GM18907 (cell line): Measurements from ENCODE around the gene ARHGAP44.
"Not testable (repeated sequence)": the region's sequence is repeated elsewhere in the genome, so short reads cannot be mapped to it uniquely, and the experiment has no call there.

ENCODE experiments used
- ATAC-seq: cut with Tn5 transposase; IDR thresholded peaks from one replicate; pipeline ENCODE4 v1.9.1; 2021; ENCODE audit warnings: mild to moderate bottlenecking, moderate library complexity; ENCODE audit not compliant: unreplicated experiment

The ARHGAP44 gene

DNA sequence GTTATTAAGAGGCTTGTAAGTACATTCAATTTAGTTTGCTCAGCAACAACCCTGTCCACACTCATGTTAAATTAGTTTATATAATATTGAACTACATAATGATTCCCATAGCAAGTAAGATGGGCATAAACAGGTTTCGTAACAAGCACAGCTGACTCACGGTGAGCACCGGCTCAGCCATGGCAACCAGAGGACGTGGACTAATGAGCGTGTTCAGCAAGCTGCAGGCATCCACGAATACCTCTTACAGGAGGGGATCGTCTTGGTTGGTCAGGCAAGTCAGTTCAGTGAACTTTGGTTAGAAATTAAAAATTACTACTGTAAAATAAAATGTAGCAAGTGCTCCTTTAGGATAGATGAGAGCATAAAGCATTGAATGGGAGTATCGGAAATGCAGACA lies 170.1 kb downstream of the ARHGAP44 start:
- no peak for ATAC-seq

DNA sequence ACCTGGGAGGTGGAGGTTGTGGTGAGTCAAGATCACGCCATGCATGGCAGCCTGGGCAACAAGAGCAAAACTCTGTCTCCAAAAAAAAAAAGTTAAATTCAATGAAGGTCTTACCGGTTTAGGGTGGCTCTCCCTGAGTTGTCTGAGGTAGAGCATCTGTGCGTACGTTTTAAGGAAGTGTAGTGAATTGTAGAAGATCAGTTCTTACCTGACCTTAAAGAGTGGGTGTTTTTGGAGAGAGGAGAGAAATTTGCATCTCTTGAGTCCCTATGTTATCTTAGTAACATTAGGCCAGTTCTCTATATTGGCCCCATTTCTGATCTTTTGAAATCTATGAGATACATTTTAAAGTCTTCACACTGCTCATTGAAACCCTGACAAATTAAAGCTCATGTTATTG lies 172.4 kb downstream of the ARHGAP44 start:
- ATAC-seq = no peak

DNA sequence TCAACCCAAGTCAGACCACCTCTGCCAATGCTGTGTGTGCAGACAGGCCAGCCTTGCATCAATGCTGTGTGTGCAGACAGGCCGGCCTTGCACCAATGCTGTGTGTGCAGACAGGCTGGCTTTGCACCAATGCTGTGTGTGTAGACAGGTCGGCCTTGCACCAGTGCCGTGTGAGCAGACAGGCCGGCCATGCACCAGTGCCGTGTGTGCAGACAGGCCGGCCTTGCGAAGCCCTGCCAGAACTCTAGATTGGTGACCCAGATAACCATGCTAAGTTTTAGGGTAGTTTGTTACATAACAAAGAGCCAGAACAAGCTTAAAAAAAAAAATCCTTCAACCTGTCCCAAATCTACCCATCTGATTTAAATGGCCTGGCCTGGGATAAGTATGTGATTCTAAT lies 174.2 kb downstream of the ARHGAP44 start:
- ATAC-seq = no peak

DNA sequence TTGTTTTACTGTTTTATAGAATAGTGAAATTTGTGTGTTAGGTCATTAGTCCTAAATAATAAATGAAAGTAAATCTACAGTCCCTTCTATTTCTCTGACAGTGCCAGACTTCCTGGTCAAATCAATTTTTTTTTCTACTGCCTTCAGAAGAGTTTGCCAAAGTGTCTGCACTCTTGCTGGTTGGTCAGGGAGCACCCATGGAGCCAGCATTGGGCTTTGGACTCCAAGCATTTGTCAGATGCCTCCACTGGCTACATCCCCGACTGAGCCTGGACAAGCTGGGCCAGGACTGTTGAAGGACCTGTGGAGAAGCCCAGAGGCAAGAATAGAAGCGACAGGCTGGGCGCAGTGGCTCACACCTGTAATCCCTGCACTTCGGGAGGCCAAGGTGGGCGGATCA lies 174.9 kb downstream of the ARHGAP44 start:
- no peak for ATAC-seq

DNA sequence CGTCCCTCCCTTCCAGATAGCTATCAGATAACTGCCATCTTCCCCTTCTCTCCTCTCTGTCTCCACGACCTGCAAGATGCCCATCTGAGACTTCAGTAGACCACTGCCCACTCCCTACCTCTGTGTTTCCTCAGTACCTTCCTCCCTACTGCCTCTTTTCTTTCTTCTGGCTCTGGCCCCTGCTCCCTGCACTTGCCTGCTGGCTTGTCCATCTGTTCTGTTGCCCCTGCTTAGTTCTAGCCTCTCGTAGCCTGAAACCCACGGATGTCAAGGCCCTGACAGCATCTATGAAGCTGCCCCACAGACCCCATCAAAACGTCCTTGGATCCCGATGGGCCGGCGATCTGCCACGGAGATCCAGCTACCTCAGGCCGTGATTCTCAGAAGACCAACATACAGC lies 175.5 kb downstream of the ARHGAP44 start:
- ATAC-seq = no peak

DNA sequence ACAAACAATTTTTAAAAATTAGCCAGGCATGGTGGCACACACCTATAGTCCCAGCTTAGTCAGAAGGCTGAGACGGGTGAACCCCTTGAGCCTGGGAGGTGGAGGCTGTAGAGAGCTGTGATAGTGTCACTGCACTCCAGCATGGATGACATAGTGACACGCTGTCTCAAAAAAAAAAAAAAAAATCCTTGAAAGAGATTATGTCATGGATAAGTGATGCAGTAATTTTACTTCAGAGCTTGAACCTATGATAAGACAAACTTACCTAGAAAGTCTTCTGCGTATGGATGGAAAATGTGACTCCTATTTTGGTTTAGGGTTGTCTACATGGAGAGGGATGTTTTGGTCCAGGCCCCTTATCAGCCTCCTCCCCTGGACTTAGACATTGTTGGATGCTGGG lies 176.7 kb downstream of the ARHGAP44 start:
- ATAC-seq = no peak

DNA sequence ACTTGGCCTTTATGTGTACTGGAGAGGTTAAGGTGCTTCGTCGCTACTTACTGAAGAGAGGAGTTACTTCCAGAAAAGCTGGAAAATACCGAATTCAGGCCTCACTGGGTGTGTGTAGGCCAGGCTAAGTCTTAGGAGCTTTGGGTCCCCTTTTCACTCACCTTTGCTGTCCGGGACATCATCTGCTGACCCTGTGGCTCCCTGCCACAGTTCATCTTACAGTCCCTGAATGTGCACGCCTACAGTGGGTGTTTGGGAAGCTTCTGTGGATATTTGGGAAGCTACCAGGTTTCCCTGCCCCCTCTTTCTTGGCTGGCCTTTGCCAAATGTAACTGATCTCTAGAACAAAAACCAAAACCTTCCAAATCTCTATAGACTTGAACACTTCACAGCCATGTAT lies 177.1 kb downstream of the ARHGAP44 start:
- ATAC-seq = no peak

DNA sequence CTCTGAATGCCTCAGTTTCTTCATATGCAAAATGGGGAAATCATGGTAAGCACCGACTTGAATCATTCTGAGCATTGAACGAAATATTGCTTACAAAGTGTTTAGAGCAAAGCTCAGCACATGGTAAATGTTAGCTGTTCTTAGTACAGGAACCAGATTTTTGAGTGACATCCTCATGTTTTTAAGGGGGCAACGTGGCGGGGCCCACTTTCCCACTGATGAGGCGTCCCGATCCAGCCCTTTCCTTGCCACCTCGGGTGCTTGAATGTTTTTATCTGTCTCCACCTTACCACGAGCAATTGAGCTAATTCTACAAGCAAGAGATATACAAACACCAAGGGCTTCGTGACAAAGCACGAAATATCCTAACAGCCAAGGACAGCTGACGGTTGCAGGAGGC lies 178.7 kb downstream of the ARHGAP44 start:
- ATAC-seq = no peak

DNA sequence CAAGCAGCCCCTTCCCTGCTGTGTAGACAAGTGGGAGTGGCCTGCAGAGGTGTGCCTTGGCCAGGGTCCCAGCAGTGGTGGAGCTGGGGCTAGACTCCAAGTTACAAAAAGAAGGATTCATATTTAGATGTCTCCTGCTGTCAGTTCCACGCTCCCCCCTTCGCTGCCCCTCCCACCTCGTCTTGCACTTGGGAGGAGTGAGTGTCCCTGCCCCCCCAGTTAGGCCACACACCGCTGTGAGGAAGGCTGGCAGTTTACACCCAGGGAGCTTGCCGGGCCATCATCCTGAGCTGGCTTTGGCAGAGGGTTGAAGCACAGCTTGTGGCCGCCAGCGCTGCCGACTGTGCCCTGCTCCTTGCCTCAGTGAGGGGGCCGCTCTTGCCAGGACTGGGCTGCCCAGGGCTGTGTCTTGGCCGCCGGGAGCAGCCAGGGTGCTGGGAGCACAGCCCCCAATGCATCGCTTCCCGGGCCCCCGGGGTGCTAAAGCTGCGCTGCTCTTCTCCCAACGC lies 184.3 kb downstream of the ARHGAP44 start:
- ATAC-seq = no peak

DNA sequence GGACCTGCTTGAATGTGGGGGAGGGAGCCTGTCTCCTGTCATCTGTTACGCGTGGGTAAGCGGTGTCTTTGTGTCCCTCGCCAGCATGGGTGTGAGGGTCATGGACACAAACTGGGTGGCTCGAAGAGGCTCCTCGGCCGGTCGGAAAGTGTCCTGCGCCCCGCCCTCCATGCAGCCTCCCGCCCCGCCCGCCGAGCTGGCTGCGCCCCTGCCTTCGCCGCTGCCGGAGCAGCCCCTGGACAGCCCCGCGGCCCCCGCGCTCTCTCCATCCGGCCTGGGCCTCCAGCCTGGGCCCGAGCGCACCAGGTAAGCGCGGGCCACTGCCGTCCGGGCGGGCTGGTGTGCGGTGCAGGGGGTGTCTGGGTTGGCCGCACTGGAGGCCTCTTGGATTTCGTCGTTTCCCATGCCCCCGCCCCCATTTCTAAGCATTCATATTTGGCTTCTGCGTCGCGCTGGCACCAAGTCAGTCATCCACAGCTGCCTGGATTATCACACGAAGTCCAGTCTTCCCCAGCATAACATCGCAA lies 184.8 kb downstream of the ARHGAP44 start:
- ATAC-seq = no peak

DNA sequence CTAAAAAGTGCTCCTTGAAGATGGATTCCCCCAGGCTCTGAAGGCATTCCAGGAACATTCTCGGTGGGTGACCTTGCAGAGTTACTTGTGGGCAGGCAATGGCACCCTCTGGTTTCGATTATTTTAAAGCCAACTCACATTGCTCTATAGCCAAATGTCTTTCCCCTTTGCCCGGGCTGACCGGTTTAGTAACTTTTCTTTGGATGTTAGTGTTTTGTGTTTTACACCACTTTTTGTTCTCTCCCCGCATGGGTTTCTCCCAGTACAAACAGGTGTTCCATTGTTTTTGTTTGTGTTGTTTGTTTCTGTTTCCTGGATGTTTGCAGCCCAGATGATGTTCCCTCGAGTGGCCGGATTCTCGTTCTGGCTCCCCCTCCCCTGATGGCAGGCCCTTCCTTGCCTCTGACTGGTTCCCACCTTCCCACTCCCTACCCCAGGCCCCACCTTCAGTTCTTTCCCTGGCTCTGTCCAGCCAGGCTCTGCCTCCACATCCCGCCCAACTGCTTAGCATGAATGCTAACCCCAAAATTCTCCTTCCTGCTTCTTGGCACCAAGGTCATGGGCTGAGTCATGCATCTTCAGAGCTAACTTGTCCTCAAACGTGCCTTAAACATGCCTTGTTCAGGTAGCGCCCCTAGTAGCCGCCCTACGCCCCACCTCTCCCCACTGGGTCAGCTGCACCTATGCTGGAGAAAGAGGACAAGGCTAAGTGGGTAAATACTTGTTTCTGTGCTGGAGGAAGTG lies 187.9 kb downstream of the ARHGAP44 start:
- no peak for ATAC-seq

DNA sequence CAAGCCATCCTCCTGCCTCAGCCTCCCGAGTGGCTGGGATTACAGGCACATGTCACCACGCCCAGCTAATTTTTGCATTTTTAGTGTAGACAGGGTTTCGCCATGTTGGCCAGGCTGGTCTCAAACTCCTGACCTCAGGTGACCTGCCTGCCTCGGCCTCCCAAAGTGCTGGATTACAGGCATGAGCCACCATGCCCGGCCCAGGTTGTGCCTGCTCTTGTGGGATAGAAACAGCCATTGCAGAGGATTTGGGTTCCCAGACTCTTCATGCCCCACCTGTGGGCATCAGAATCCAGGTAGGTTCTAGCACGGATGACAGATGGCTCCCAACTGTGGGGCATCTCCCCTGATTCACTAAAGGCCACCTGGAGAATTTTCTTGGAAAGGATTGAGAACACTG lies 189.5 kb downstream of the ARHGAP44 start:
- not testable (repeated sequence) for ATAC-seq

DNA sequence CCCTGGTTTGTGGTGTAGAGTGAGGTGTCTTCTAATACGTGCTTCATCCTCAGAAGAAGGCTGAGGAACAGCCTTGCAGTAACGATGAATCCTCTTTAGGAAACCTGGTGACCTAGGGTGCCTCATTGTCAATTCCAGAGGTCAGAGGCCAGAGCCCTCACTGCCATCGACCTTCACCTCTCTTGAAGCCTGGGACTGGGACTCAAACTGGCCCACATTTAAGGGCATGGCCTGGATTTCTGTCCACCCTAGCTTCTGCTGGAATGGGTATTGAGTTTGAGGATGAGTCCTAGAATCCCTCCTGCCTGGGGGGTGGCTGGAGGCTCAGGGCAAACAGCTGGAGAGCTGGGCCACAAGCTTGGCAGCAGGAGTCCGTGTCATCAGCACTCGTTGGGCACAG lies 189.9 kb downstream of the ARHGAP44 start:
- ATAC-seq = no peak

DNA sequence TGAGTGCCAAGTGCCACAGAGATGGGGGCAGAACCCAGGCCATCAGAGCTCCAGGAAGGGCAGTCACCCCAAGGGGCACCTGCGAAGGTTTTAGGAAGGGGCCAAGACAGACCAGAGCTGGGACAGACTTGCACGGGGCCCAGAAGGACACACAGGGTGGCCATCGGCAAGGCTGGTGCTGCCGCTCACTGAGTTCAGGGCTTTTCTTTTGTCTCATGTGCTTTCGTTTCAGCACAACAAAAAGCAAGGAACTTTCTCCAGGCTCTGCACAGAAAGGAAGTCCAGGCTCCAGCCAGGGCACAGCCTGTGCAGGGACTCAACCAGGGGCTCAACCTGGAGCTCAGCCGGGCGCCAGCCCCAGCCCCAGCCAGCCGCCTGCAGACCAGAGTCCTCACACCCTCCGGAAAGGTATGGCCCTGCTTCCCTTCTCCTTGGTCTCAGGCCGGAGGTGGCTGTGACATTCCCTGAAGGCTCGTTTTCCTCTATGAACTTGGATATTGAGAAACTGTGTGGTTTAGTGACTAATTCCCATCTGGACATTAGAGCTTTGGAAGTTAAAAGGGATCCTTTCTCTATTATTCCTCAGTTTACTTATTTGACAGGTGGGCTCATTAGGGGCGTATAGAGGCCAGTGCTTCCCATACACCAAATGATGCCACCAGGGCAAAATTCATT lies 190.7 kb downstream of the ARHGAP44 start:
- ATAC-seq = no peak

DNA sequence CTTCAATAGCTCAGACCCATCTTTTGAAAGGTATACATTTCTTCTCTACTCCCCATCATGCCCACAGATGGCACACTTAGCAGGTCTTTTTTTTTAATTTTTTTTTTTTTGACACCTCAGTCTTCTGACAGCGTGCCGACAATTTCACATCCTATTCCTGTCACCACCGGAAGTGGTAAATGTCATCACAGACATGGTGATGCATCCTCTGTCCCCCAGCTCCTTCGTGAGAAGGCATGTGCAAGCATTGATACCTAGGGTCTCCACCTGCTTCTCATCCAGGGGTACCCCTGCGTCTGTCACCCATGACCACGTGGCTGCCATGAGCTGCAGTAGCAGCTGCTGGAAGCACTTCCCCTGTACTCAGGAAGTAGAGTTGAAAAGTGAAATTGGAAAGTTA lies 192.9 kb downstream of the ARHGAP44 start:
- ATAC-seq = no peak

DNA sequence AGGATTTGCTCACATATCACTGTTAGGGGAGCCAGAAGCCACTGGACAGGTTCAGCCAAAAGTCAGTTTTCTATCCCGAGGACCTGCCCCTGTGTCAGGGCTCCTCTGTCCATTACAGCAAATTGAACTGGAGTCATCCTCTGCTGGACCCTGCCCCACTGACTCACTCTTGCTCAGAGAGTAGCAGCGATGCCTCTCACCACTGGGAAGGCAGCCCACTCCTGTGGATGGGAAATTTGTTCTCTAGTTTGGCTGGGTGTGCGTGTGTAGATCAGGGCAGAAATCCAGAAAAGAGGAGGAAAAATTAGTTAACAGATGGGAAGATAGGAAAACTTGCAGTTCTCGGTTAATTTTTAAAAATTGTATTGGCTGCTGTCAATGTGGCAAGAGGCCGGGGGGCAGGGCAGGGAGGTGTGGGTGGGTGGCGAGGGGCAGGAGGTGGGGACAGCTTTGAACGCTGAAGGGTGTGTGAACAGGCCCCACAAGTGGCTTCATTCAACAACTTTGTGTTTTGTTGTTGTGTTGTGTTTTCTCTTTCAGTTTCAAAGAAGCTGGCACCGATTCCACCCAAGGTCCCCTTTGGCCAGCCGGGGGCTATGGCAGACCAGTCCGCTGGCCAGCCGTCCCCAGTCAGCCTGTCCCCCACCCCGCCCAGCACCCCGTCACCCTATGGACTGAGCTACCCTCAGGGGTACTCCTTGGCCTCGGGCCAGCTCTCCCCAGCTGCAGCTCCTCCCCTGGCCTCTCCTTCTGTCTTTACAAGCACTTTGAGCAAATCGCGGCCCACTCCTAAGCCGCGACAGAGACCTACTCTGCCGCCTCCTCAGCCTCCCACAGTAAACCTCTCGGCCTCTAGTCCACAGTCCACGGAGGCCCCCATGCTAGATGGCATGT lies 194.9 kb downstream of the ARHGAP44 start:
- no peak for ATAC-seq

DNA sequence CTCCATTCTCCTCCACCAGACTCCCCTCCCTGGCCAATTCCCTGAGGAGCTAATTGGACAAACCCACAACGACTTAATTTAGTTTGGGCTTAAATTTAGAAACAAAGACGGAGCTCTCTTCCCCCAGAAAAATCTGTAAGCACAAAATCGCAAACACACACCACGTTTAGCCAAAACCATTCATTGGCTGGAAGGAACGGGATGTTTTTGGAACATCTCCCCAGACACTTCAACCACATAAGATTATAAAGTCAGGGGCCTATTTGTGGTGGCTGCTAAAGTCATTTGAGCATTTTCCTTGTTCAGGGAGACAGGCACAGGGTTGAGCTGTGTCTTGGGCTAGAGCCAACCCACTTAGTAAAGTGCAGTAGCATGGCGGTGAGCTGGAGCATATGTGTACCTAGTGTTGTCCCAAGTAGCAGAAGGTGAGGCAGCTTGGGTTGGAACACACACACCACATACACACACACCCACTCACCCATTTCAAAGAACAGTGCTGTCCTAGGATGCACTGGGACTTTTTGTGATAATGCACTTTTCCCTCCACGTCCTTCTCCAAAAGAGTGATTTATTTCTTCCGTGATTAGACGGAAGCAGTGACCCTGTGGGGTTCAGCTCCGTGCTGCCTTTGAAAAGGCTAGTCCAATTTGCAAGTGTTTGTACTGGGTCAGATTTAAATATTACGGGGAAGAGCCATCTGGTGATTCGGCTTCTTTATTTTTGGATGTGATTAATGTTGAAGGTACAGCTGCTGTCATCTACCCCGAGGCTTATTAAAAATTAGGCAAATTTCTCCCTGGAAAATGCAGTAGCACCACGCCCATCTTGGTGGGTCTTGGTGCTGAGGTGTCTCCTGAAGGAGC lies 196.4 kb downstream of the ARHGAP44 start:
- ATAC-seq = no peak

DNA sequence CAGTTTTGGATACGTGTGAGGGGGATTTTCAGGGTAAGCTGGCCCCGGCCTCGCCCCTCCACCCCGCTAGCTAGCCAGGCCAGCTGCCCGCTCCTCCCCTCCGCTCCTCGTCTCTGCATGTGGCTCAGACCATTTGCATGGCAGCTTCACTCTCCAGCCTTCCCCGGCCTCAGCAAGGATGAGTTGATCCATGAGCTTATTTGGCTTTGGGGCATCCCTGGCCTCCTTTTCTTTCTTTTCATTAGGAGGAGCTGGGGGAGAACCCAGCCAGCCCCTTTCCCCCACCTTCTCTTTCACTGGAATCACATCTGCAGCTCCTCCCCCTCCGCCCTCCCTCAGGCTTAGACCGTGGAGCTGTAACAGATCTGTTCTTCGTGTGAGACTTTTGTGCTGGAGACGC lies 197.8 kb downstream of the ARHGAP44 start:
- no peak for ATAC-seq

DNA sequence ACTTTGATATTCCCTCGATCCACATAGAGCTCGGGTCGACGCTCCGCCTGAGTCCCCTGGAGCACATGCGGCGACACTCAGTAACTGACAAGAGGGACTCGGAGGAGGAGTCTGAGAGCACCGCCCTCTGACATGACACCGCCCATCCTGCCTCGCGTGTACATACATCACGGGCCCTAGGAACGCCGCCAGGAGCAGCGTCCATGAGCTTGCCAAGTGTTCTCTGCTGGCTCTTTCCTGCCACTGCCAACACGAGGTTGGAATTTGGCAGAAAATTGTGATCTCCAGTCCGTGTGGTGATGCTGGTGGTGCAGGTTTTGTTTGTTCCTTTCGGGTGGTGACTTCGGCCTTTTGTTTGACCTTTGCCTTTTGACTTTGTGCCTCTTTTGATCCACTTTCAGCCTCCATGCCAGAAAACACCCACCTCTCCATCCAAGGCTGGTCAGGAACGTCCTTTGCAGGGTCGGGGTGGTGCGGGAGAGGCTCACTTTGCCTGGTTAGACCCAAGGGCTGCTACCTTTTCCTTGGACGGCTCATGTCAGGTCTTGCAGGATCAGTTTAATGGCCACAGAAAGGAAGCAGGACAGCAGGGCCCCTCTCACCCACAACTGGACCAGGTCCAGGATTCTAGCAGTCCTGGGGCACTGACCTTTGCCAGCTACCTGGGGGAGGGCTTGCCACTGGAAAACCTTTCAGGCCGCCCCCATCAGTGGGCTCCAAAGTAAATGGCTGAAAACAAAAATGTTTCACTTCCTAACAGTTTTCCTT lies 200.9 kb downstream of the ARHGAP44 start:
- ATAC-seq = no peak

DNA sequence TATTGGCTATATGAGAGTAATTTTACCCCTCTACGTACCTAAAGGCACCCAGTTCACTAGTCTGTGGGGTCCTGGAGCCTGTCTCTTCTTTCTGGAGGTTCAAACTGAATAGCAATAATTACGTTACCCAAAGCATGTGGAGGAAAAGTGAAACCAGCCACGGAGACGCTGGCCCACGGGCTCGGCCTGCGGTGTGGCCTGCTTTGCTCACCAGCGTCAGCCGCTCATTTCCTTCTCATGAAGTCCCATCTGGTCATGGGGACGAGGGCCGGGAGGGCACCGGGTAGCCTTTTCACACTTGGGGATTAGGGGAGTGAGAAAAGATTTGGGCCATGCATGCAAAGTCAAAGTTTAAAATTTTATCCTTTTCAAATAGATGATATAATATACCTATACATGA lies 201.6 kb downstream of the ARHGAP44 start:
- ATAC-seq = no peak
